ENCODE measurements around the gene RAMP3.
"Not testable (repeated sequence)": the region's sequence is repeated elsewhere in the genome, so short reads cannot be mapped to it uniquely, and the experiment has no call there.

Gene RAMP3

GRCh38 chr7:45158471-45158870 lies 880 bp downstream of the RAMP3 start:
- DNase-seq = no peak

- no peak for DNase-seq
Observed at GRCh38 chr7:45159296-45159695, 1.7 kb downstream of the RAMP3 start.

GRCh38 chr7:45160417-45160881 lies 2.9 kb downstream of the RAMP3 start:
- no peak for DNase-seq

- DNase-seq = no peak
Observed at GRCh38 chr7:45161138-45161537, 3.5 kb downstream of the RAMP3 start.

- no peak for DNase-seq
Observed at GRCh38 chr7:45161842-45162241, 4.3 kb downstream of the RAMP3 start.

- DNase-seq = no peak
Observed at GRCh38 chr7:45162311-45162845, 4.8 kb downstream of the RAMP3 start.

- no peak for DNase-seq
Observed at GRCh38 chr7:45162943-45163691, 5.5 kb downstream of the RAMP3 start.

- no peak for DNase-seq
Observed at GRCh38 chr7:45163692-45164052, 6.1 kb downstream of the RAMP3 start.

- not testable (repeated sequence) for DNase-seq
Observed at GRCh38 chr7:45164271-45164670, 6.7 kb downstream of the RAMP3 start.

GRCh38 chr7:45165857-45166256 lies 8.3 kb downstream of the RAMP3 start:
- no peak for DNase-seq

GRCh38 chr7:45171946-45172345 lies 14.4 kb downstream of the RAMP3 start:
- no peak for DNase-seq

GRCh38 chr7:45173596-45174327 lies 16.2 kb downstream of the RAMP3 start:
- DNase-seq = no peak

GRCh38 chr7:45174328-45174610 lies 16.7 kb downstream of the RAMP3 start:
- DNase-seq = no peak

- no peak for DNase-seq
Observed at GRCh38 chr7:45174966-45175765, 17.6 kb downstream of the RAMP3 start.

- DNase-seq = no peak
Observed at GRCh38 chr7:45176091-45176490, 18.5 kb downstream of the RAMP3 start.

GRCh38 chr7:45176886-45177731 lies 19.5 kb downstream of the RAMP3 start:
- DNase-seq = no peak

- DNase-seq = no peak
Observed at GRCh38 chr7:45177801-45178200, 20.2 kb downstream of the RAMP3 start.

GRCh38 chr7:45178241-45179225 lies 20.9 kb downstream of the RAMP3 start:
- no peak for DNase-seq

GRCh38 chr7:45179666-45180065 lies 22.1 kb downstream of the RAMP3 start:
- DNase-seq = no peak

- DNase-seq = no peak
Observed at GRCh38 chr7:45180084-45180986, 22.7 kb downstream of the RAMP3 start.

Data from NCI-H446 treated with DMSO at 0.1 percent for 48 hours (cell line).